GM18502 (cell line): ENCODE results near the gene TFIP11.

Experiments
- ATAC-seq: cut with Tn5 transposase; IDR thresholded peaks from one replicate; pipeline ENCODE4 v1.9.1; 2021; ENCODE audit warnings: mild to moderate bottlenecking; ENCODE audit not compliant: unreplicated experiment, poor library complexity

TFIP11 gene

DNA sequence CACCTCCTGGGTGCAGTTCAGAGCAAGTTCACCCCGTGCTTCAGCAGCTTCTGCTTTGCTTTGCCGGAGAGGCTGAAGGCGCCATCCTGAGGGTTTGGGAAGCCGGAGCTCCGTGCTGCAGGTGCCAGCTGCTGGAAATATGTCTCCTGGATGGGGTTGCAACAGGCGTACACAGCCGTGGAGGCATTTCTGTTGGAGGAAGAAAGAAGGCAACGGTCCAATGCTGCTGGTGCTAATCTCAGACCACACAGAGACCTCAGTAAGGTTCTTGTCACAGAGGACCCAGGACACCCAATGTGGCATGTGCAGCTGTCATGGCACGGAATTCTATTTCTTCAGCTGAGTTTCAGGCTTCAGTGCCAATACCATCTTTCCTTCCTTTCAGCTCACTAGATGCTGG lies 59.1 kb downstream of the TFIP11 start:
- no peak for ATAC-seq

GRCh38 chr22:26452236-26453016 lies 59.8 kb downstream of the TFIP11 start:
- no peak for ATAC-seq

DNA sequence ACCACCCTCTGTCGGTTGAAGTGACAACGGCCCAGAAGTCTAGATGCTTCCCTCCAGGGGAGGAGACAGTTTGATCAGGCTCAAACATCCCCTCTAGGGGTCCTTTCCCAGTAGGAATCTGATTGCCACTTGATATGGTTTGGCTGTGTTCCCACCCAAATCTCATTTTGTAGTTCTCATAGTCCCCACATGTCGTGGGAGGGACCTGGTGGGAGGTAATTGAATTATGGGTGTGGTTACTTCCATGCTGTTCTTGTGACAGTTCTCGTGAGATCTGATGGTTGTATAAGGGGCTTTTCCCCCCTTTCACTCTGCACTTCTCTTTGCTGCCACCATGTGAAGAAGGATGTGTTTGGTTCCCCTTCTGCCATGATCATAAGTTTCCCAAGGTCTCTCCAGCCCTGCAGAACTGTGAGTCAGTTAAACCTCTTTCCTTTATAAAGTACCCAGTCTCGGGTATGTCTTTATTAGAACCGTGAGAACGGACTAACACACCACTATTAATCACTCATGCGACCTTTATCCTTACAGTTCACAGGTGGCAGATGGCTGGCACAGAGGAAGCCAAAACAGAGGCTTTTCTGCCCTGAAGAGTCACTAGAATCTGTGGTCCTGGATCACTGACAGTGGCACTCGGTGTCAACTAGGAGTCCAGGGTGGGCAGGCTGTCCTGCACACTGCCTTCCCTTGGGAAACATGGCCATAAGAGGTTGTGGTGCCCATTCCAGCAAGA lies 61.7 kb downstream of the TFIP11 start:
- no peak for ATAC-seq

DNA sequence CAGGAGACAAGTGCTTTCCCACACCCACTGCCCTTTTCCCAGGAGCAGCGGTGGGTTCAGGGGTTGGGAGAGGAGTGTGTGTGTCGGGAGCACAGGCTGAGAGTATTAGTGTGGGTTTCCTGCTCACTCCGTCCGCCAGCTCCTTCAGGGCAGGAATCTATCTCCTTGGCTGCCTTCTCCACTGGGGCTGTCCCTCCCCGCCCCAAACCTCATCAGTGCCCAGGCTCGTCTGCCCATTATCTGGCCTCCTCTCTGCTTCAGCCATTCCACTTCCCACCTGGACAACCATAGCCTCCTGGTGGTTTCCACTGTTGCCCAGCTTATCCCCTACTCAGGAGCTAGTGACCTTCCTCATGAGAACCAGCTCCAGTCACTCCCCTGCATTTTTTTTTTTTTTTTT lies 63.3 kb downstream of the TFIP11 start:
- no peak for ATAC-seq

- no peak for ATAC-seq
Observed at GRCh38 chr22:26448334-26448733, 63.9 kb downstream of the TFIP11 start.

DNA sequence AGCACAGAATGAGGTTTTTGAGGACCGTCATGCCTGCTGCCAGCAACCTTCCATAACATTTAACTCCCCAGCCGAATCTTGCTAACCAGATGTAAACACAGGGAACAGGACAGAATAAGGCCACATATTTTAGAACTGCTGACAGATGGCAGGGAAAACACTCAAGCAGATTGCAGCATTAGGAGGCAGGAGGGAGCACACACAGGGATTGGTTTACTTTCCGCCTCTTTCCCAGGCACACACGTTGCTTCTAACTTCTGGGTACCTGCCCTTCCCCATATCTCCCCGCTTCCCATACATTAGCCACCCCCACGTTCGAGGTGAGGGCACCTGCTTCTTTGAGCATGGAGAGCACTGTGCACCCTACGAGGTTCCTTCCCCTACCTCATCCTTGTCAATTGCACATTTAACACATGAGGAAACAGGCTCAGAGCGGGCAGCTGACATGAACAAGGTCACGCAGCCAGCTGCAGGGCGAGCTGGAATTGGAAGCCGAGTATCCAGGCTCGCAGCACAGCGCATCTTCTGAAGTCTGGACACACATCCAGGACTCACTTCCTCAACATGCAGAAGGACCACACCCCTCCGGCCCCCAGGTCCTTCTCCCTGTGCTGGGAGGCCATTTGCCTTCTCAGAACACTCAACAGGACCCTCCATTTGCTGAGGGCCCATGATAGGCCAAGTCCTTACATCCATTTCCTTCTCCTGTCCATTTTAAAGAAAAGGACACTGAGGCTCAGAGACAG lies 64.5 kb downstream of the TFIP11 start:
- no peak for ATAC-seq

DNA sequence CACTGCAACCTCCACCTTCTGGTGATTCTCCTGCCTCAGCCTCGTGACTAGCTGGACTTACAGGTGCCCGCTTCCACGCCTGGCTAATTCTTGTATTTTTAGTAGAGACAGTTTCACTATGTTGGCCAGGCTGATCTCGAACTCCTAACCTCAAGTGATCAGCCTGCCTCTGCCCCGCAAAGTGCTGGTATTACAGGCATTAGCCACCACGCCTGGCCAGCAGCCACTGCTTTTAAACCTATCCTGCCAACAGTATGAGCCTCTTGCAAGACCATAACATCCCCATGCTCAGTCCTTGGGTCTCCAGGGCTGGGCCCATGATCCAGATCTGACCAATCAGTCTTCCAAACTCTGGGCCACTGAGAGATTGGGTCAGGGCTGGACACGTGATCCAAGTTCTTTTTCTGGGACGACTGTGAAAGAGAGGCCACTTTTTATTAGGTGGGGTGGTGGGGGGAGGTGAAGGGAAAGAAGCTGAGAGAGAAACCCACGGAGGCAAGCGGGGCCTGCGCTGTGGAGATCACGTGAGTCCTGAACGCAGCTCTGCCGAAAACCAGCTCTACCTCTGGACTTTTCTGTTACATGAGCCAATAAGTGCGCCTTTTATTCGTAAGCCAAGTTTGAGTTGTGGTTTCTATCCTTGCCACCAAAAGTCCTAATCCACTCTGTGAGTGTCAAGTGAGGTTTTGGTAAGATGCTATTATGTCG lies 65.3 kb downstream of the TFIP11 start:
- no peak for ATAC-seq

DNA sequence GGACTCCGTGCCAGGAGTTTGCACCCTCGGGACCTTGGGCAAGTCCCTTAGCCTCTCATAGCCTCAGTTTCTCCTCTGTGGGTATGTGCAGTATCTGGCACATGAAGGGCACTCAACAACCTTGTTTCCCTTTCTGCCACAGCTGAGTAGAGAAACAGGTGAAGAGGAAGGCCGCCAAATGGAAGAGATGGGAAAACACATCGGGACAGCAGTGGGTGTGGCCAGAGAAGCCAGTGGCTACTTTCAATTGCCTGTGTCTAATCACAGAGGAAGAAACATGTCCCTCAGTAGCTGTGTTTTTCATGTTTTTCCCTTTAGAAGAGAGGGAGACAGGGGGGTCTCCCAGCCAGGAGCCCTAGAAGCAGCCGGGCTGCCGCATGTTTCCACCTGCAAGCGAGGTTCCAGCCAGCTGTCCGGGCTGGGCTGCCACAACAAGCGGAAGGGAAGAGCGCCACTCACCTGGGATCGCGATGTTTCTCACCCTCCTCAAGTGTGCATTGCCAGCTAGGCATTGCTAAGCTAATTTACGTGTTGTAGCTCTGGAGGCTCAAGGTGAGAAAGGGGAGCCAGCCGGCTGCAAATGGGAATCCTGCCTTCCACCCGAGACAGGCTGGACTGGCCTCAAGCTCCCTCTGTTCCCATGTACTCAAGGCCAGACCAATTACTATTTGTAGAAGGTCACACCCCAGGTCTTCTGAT lies 66.5 kb downstream of the TFIP11 start:
- no peak for ATAC-seq

- no peak for ATAC-seq
Observed at GRCh38 chr22:26444777-26445176, 67.5 kb downstream of the TFIP11 start.

DNA sequence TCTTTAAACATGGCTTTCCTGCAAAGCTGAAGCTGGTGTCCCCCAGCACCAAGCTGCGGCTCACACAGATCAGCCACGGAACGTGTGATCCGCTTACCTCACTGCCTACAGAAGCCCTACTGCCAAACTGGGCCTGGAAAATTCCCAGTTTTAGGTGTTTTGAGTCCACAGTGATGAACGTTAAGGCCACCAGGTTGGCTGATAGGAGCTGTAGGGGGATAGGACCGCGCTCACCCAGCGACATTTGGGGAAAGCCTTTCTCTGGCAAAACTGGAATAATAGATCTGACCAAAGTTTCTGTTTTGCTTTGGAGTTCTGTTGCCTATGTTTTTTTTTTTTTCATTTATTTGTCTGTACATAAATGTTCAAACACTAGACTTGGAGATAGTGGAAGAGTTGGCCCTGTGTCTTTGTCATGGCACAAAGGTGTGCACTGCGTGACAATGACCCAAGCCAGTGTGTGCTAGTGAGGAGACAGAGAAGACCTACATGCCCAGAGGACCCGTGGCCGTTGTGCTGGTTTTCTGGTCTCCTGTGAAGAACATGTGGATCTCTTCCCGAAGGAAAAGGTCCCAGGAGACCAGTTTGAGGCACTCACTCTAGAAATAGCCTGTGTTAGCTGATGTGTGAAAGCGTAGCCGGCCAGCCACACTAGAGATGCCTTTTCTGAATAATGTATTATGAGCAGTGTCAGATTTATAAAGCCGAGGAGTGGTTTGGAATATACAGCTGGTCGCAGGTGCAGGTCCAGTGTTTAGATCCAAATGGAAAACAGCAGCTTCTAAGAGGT lies 68.2 kb downstream of the TFIP11 start:
- no peak for ATAC-seq

- no peak for ATAC-seq
Observed at GRCh38 chr22:26442086-26442756, 70.1 kb downstream of the TFIP11 start.
